ENCODE data around the gene PTPRN2. TPM values are rescaled to one million over a fixed set of nuclear protein-coding genes. Genes with fewer than 3 reads are reported as not detected.
A peak's percentile ranks its signal among the peaks of the same experiment; 100 is the strongest.

The PTPRN2 gene
- total RNA-seq, 5 donors from 2014 or later (not counting 1 experiment from before 2014, with no cell fraction given): 0.60 to 1.7 (median 0.82) TPM

DNA sequence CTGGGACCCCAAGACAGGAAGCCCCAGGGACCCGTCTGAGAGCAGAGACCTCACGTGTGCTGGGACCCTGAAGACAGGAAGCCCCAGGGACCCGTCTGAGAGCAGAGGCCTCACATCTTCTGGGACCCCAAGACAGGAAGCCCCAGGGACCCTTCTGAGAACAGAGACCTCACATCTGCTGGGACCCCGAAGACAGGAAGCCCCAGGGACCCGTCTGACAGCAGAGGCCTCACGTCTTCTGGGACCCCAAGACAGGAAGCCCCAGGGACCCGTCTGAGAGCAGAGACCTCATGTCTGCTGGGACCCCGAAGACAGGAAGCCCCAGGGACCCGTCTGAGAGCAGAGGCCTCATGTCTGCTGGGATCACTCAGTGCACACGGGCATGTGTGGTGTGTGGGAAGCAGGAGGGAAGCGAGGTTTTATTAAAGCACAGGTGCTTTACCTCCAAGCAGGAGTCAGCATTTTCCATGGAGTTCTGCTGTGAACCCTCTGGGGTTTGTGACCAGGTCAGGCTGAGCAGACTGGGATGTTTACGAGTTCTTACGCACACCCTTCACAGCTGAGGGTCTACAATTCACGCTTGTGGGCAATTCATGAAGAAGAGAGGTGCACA is 660.2 kb downstream of the PTPRN2 start:
- Histone ChIP-seq H3K36me3 (ENCODE audit: control insufficient read depth in 2 of 2, extremely low read depth in 1 of 2, insufficient read depth in 1 of 2, low read length in 1 of 2) (no peaks in the 10 kb centered on the region), H3K27me3 (replicated peaks in 1 of 2; ENCODE audit: control insufficient read depth in 2 of 2, extremely low read depth in 1 of 2, insufficient read depth in 2 of 2, low read length in 1 of 2) (peaks cover 0 to 32% of the 10 kb centered on the region in 2 experiments), H3K4me3 (ENCODE audit: control insufficient read depth in 1 of 2, extremely low read depth in 1 of 2, low read length in 1 of 2) (no peak overlapping the region), H3K27ac (ENCODE audit: low read length) (no peak overlapping the region), H3K9me3 (no peaks in the 10 kb centered on the region), H3K4me1 (ENCODE audit: control insufficient read depth in 1 of 2, extremely low read depth in 1 of 2, insufficient read depth in 2 of 2, low read length in 2 of 2) (peaks cover 22 to 26% of the 10 kb centered on the region in 2 experiments)
- no peak for ATAC-seq (replicated peaks in 1 of 4)
- ChIA-PET POLR2A (no interaction called here), CTCF (no interaction called here)
- Mint-ChIP-seq H3K36me3 (no peaks in the 10 kb centered on the region), H3K9me3 (peaks cover 3% of the 10 kb centered on the region in 3 donors), H3K27me3 (peaks cover 0 to 4% of the 10 kb centered on the region in 2 donors), H3K27ac (peak overlapping the region in 1 of 2 donors; percentile 46), H3K4me1 (peaks cover 12 to 20% (median 17%) of the 10 kb centered on the region in 3 donors), H3K4me3 (peak overlapping the region in 1 of 3 donors; percentile 9)
- peak in 8 of 35 experiments; percentile 1 to 33 (median 18) for DNase-seq
- WGBS (ENCODE audit: insufficient coverage): 28% methylated on average over 13 of the region's 14 CpGs

- H3K4me3 ChIP-seq (ENCODE audit: control insufficient read depth in 1 of 2, extremely low read depth in 1 of 2, low read length in 1 of 2): no peak overlapping the region
- peaks cover 0 to 4% of the 10 kb centered on the region in 2 donors for H3K27me3 Mint-ChIP-seq
- H3K9me3 ChIP-seq: no peaks in the 10 kb centered on the region
- peaks cover 12 to 20% (median 16%) of the 10 kb centered on the region in 3 donors for H3K4me1 Mint-ChIP-seq
- no peak overlapping the region for H3K27ac ChIP-seq (ENCODE audit: low read length)
- H3K27me3 ChIP-seq (replicated peaks in 1 of 2; ENCODE audit: control insufficient read depth in 2 of 2, extremely low read depth in 1 of 2, insufficient read depth in 2 of 2, low read length in 1 of 2): peaks cover 0 to 32% of the 10 kb centered on the region in 2 experiments
- 19% methylated on average over 12 of the region's 16 CpGs for WGBS (ENCODE audit: insufficient coverage)
- POLR2A ChIA-PET: no interaction called here
- H3K36me3 ChIP-seq (ENCODE audit: control insufficient read depth in 2 of 2, extremely low read depth in 1 of 2, insufficient read depth in 1 of 2, low read length in 1 of 2): no peaks in the 10 kb centered on the region
- H3K4me1 ChIP-seq (ENCODE audit: control insufficient read depth in 1 of 2, extremely low read depth in 1 of 2, insufficient read depth in 2 of 2, low read length in 2 of 2): peaks cover 22 to 26% of the 10 kb centered on the region in 2 experiments
- peak in 25 of 35 experiments; percentile 2 to 62 (median 26) for DNase-seq
- peak; percentile 57 to 83 (median 68) for ATAC-seq (replicated peaks in 1 of 4)
- CTCF ChIA-PET: no interaction called here
- no peak overlapping the region for H3K4me3 Mint-ChIP-seq
- peak overlapping the region in 1 of 2 donors; percentile 82 for H3K27ac Mint-ChIP-seq
- no peaks in the 10 kb centered on the region for H3K36me3 Mint-ChIP-seq
- H3K9me3 Mint-ChIP-seq: no peaks in the 10 kb centered on the region
Observed at GRCh38 chr7:157926521-157927150, 661.0 kb downstream of the PTPRN2 start.

- H3K9me3 Mint-ChIP-seq: no peaks in the 10 kb centered on the region
- DNase-seq (peak in 11 of 35 experiments; percentile 5 to 53 (median 24)), ATAC-seq (replicated peaks in 1 of 4) (peak in 2 of 4 experiments; percentile 37 to 61)
- Histone ChIP-seq H3K36me3 (ENCODE audit: control insufficient read depth in 2 of 2, extremely low read depth in 1 of 2, insufficient read depth in 1 of 2, low read length in 1 of 2) (no peaks in the 10 kb centered on the region), H3K27me3 (replicated peaks in 1 of 2; ENCODE audit: control insufficient read depth in 2 of 2, extremely low read depth in 1 of 2, insufficient read depth in 2 of 2, low read length in 1 of 2) (peaks cover 0 to 32% of the 10 kb centered on the region in 2 experiments), H3K27ac (ENCODE audit: low read length) (no peak overlapping the region), H3K9me3 (no peaks in the 10 kb centered on the region), H3K4me1 (ENCODE audit: control insufficient read depth in 1 of 2, extremely low read depth in 1 of 2, insufficient read depth in 2 of 2, low read length in 2 of 2) (peaks cover 22 to 26% of the 10 kb centered on the region in 2 experiments), H3K4me3 (ENCODE audit: control insufficient read depth in 1 of 2, extremely low read depth in 1 of 2, low read length in 1 of 2) (no peak overlapping the region)
- H3K27ac Mint-ChIP-seq: peak overlapping the region in 1 of 2 donors; percentile 82
- peaks cover 0 to 4% of the 10 kb centered on the region in 2 donors for H3K27me3 Mint-ChIP-seq
- CTCF ChIA-PET: no interaction called here
- 3% methylated on average over 3 of the region's 5 CpGs for WGBS (ENCODE audit: insufficient coverage)
- no peaks in the 10 kb centered on the region for H3K36me3 Mint-ChIP-seq
- POLR2A ChIA-PET: no interaction called here
- peaks cover 12 to 20% (median 16%) of the 10 kb centered on the region in 3 donors for H3K4me1 Mint-ChIP-seq
- H3K4me3 Mint-ChIP-seq: no peak overlapping the region
Observed at GRCh38 chr7:157926107-157926506, 661.5 kb downstream of the PTPRN2 start.

DNA sequence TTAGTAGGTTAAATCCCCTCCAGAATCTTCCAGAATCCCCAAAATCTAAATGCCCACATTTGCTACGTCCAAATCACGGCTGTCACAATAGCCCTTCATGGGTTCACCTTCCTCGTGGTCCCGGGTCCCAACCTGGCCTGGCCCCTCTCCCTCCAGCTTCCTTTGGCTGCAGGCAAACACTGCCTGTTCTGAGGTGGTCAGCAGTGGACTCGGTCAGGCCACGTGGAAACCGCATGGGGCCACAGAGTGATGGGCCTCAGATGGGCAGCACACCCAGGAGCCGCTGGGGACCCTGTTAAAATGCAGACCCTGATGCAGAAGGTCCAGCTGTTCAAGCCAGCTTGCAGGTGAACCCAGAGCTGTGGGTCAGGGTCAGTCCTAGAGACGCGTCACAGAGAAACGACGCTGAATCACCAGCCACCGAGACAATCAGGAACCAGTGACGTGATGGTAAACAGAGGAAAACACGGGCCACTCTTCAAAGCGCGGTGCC is 662.2 kb downstream of the PTPRN2 start:
- Histone ChIP-seq H3K9me3 (no peaks in the 10 kb centered on the region), H3K27ac (ENCODE audit: low read length) (no peak overlapping the region), H3K36me3 (ENCODE audit: control insufficient read depth in 2 of 2, extremely low read depth in 1 of 2, insufficient read depth in 1 of 2, low read length in 1 of 2) (no peaks in the 10 kb centered on the region), H3K27me3 (replicated peaks in 1 of 2; ENCODE audit: control insufficient read depth in 2 of 2, extremely low read depth in 1 of 2, insufficient read depth in 2 of 2, low read length in 1 of 2) (peaks cover 0 to 31% of the 10 kb centered on the region in 2 experiments), H3K4me1 (ENCODE audit: control insufficient read depth in 1 of 2, extremely low read depth in 1 of 2, insufficient read depth in 2 of 2, low read length in 2 of 2) (peaks cover 22 to 26% of the 10 kb centered on the region in 2 experiments), H3K4me3 (ENCODE audit: control insufficient read depth in 1 of 2, extremely low read depth in 1 of 2, low read length in 1 of 2) (no peak overlapping the region)
- Mint-ChIP-seq H3K27ac (no peak overlapping the region), H3K4me1 (peaks cover 12 to 20% (median 16%) of the 10 kb centered on the region in 3 donors), H3K27me3 (peaks cover 0 to 4% of the 10 kb centered on the region in 2 donors), H3K9me3 (no peaks in the 10 kb centered on the region), H3K36me3 (no peaks in the 10 kb centered on the region), H3K4me3 (no peak overlapping the region)
- ChIA-PET POLR2A (no interaction called here), CTCF (no interaction called here)
- ATAC-seq (replicated peaks in 1 of 4): no peak
- DNase-seq: no peak
- WGBS (ENCODE audit: insufficient coverage): 93% methylated on average over 10 of the region's 17 CpGs

- Mint-ChIP-seq H3K27me3 (no peaks in the 10 kb centered on the region), H3K27ac (no peak overlapping the region), H3K9me3 (no peaks in the 10 kb centered on the region), H3K36me3 (no peaks in the 10 kb centered on the region), H3K4me1 (peaks cover 12 to 20% (median 16%) of the 10 kb centered on the region in 3 donors), H3K4me3 (no peak overlapping the region)
- Histone ChIP-seq H3K36me3 (ENCODE audit: control insufficient read depth in 2 of 2, extremely low read depth in 1 of 2, insufficient read depth in 1 of 2, low read length in 1 of 2) (no peaks in the 10 kb centered on the region), H3K9me3 (no peaks in the 10 kb centered on the region), H3K27ac (ENCODE audit: low read length) (no peak overlapping the region), H3K4me1 (ENCODE audit: control insufficient read depth in 1 of 2, extremely low read depth in 1 of 2, insufficient read depth in 2 of 2, low read length in 2 of 2) (peaks cover 17 to 26% of the 10 kb centered on the region in 2 experiments), H3K27me3 (replicated peaks in 1 of 2; ENCODE audit: control insufficient read depth in 2 of 2, extremely low read depth in 1 of 2, insufficient read depth in 2 of 2, low read length in 1 of 2) (peaks cover 0 to 25% of the 10 kb centered on the region in 2 experiments), H3K4me3 (ENCODE audit: control insufficient read depth in 1 of 2, extremely low read depth in 1 of 2, low read length in 1 of 2) (no peak overlapping the region)
- ChIA-PET POLR2A (no interaction called here), CTCF (no interaction called here)
- DNase-seq: no peak
- WGBS (ENCODE audit: insufficient coverage): 92% methylated on average over 13 of the region's 16 CpGs
- ATAC-seq (replicated peaks in 1 of 4): no peak
Observed at GRCh38 chr7:157923903-157924630, 663.6 kb downstream of the PTPRN2 start.

DNA sequence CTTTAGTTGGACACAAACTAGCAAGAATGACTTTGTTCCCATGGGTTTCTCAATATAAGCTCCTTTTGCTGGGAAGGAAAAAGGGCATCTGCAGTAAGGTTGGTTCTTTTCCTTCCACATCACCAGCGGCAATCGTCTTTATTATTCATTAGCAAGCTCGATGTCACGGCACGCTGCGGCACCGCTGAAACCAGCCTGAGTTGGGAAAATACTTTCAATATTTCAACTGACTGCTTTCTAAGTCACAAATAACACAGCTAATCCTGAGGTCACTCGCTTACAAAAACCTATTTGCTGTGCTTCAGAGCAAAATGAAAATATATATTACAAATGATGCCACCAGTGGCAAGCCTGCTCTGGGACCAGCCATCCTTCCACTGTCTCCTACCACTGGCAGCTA is 665.0 kb downstream of the PTPRN2 start:
- H3K27ac Mint-ChIP-seq: no peak overlapping the region
- 80% methylated on average over 4 of the region's 8 CpGs for WGBS (ENCODE audit: insufficient coverage)
- Histone ChIP-seq H3K4me3 (ENCODE audit: control insufficient read depth in 1 of 2, extremely low read depth in 1 of 2, low read length in 1 of 2) (no peak overlapping the region), H3K27ac (ENCODE audit: low read length) (no peak overlapping the region), H3K9me3 (no peaks in the 10 kb centered on the region), H3K27me3 (replicated peaks in 1 of 2; ENCODE audit: control insufficient read depth in 2 of 2, extremely low read depth in 1 of 2, insufficient read depth in 2 of 2, low read length in 1 of 2) (peaks cover 0 to 20% of the 10 kb centered on the region in 2 experiments), H3K36me3 (ENCODE audit: control insufficient read depth in 2 of 2, extremely low read depth in 1 of 2, insufficient read depth in 1 of 2, low read length in 1 of 2) (no peaks in the 10 kb centered on the region), H3K4me1 (ENCODE audit: control insufficient read depth in 1 of 2, extremely low read depth in 1 of 2, insufficient read depth in 2 of 2, low read length in 2 of 2) (peaks cover 13 to 17% of the 10 kb centered on the region in 2 experiments)
- H3K36me3 Mint-ChIP-seq: no peaks in the 10 kb centered on the region
- no peak for DNase-seq
- CTCF ChIA-PET: no interaction called here
- ATAC-seq (replicated peaks in 1 of 4): no peak
- H3K27me3 Mint-ChIP-seq: peaks cover 4 to 5% of the 10 kb centered on the region in 2 donors
- H3K4me3 Mint-ChIP-seq: no peak overlapping the region
- no peaks in the 10 kb centered on the region for H3K9me3 Mint-ChIP-seq
- POLR2A ChIA-PET: no interaction called here
- H3K4me1 Mint-ChIP-seq: peaks cover 12 to 16% (median 15%) of the 10 kb centered on the region in 3 donors
